NCI-H524 (cell line): ENCODE measurements around the gene GTF2H4.
"Not testable (repeated sequence)": the region's sequence is repeated elsewhere in the genome, so short reads cannot be mapped to it uniquely, and the experiment has no call there.

Experiments
- DNase-seq, 2 experiments: peaks; one replicate each; lab custom pipeline; 2025; lab: John Stamatoyannopoulos, UW

The GTF2H4 gene

GRCh38 chr6:30894935-30895334, 13.1 kb upstream of the GTF2H4 start:
- no peak for DNase-seq

GRCh38 chr6:30895343-30895742, 12.7 kb upstream of the GTF2H4 start:
- no peak for DNase-seq

GRCh38 chr6:30896541-30896940, 11.5 kb upstream of the GTF2H4 start:
- DNase-seq = no peak

- no peak for DNase-seq
Measured at GRCh38 chr6:30897882-30898281, 10.1 kb upstream of the GTF2H4 start.

- no peak for DNase-seq
Measured at GRCh38 chr6:30898750-30899360, 9.2 kb upstream of the GTF2H4 start.

GRCh38 chr6:30900863-30901417, 7.1 kb upstream of the GTF2H4 start:
- DNase-seq = no peak

- no peak for DNase-seq
Measured at GRCh38 chr6:30901436-30901835, 6.6 kb upstream of the GTF2H4 start.

- not testable (repeated sequence) for DNase-seq
Measured at GRCh38 chr6:30902196-30902595, 5.8 kb upstream of the GTF2H4 start.

- no peak for DNase-seq
Measured at GRCh38 chr6:30902709-30903108, 5.3 kb upstream of the GTF2H4 start.

- no peak for DNase-seq
Measured at GRCh38 chr6:30903236-30903635, 4.8 kb upstream of the GTF2H4 start.

GRCh38 chr6:30907290-30907757, 683 bp upstream of the GTF2H4 start:
- not testable (repeated sequence) for DNase-seq

- DNase-seq = no peak
Measured at GRCh38 chr6:30908700-30909099, 693 bp downstream of the GTF2H4 start.

- DNase-seq = not testable (repeated sequence)
Measured at GRCh38 chr6:30910473-30910872, 2.5 kb downstream of the GTF2H4 start.

- no peak for DNase-seq
Measured at GRCh38 chr6:30912746-30913520, 4.9 kb downstream of the GTF2H4 start.

- no peak for DNase-seq
Measured at GRCh38 chr6:30913721-30914075, 5.7 kb downstream of the GTF2H4 start.

GRCh38 chr6:30914076-30914853, 6.3 kb downstream of the GTF2H4 start, which contains the start of gene VARS2:
VARS2 (plus strand) TSS chr6:30914238; CDS start chr6:30914837, 599 bp downstream.
- peak; percentile 52 to 83 for DNase-seq

GRCh38 chr6:30914854-30915590, 7.0 kb downstream of the GTF2H4 start:
- no peak for DNase-seq

- DNase-seq = peak in 1 of 2 experiments; percentile 51
Measured at GRCh38 chr6:30915591-30915946, 7.6 kb downstream of the GTF2H4 start.

GRCh38 chr6:30917041-30917440, 9.0 kb downstream of the GTF2H4 start:
- no peak for DNase-seq

- no peak for DNase-seq
Measured at GRCh38 chr6:30917487-30917886, 9.5 kb downstream of the GTF2H4 start.

GRCh38 chr6:30918670-30919069, 10.7 kb downstream of the GTF2H4 start:
- no peak for DNase-seq

- DNase-seq = no peak
Measured at GRCh38 chr6:30922447-30922852, 14.4 kb downstream of the GTF2H4 start.
